Spleen (tissue), 11 donors: Measurements from ENCODE around the gene ATXN7L1. TPM values are rescaled to one million over a fixed set of nuclear protein-coding genes. Genes with fewer than 3 reads are reported as not detected.

Experiments
- DNase-seq: peaks from one replicate; pipeline ENCODE4 v3.0.0-alpha.2; 2020
- H3K27ac ChIP-seq, 8 donors: fragments of 200-600 bp; sonication (generic) in 7 of 8; 1 replicate in 4 of 8; 2 replicates in 4 of 8; pipeline versions ENCODE4 v1.5.0 to v1.8.0; 2016 to 2021; ENCODE audit warnings: inconsistent platforms in 4 of 8, mild to moderate bottlenecking in 4 of 8, moderate library complexity in 1 of 8
- H3K27me3 ChIP-seq, 7 donors: fragments of 200-600 bp; sonication (generic) in 6 of 7; replicated peaks in 1 of 7; 1 replicate in 4 of 7; 2 replicates in 3 of 7; pipeline versions ENCODE4 v1.5.0 to v1.8.0; 2016 to 2021; ENCODE audit warnings: inconsistent platforms in 3 of 7, mild to moderate bottlenecking in 1 of 7
- H3K36me3 ChIP-seq, 6 donors: fragments of 200-600 bp; sonication (generic) in 5 of 6; 1 replicate in 4 of 6; 2 replicates in 2 of 6; pipeline versions ENCODE4 v1.5.0 to v1.8.0; 2016 to 2021; ENCODE audit warnings: inconsistent platforms in 2 of 6
- H3K4me1 ChIP-seq, 6 donors: fragments of 200-600 bp; sonication (generic) in 5 of 6; 1 replicate in 3 of 6; 2 replicates in 3 of 6; pipeline versions ENCODE4 v1.5.0 to v1.8.0; 2016 to 2021; ENCODE audit warnings: inconsistent platforms in 3 of 6
- H3K4me3 ChIP-seq, 8 donors: fragments of 200-600 bp; sonication (generic) in 7 of 8; 1 replicate in 4 of 8; 2 replicates in 4 of 8; pipeline versions ENCODE4 v1.5.0 to v1.8.0; 2016 to 2021; ENCODE audit warnings: inconsistent platforms in 4 of 8, mild to moderate bottlenecking in 4 of 8, moderate library complexity in 2 of 8
- H3K9me3 ChIP-seq, 8 donors: fragments of 200-600 bp; sonication (generic) in 7 of 8; 1 replicate in 4 of 8; 2 replicates in 4 of 8; pipeline versions ENCODE4 v1.5.0 to v1.8.0; 2016 to 2021; ENCODE audit warnings: inconsistent platforms in 4 of 8
- POLR2A ChIP-seq, 3 donors: fragments of 450-650 bp; IDR thresholded peaks; one replicate each; pipeline ENCODE4 v1.5.1; 2017; ENCODE audit warnings: antibody characterized with exemption in 3 of 3, mild to moderate bottlenecking in 1 of 3
- POLR2AphosphoS5 ChIP-seq, 3 donors: sonication (generic); formaldehyde crosslinking; IDR thresholded peaks; one replicate each; pipeline ENCODE4 v1.5.1; 2017; ENCODE audit warnings: antibody characterized with exemption in 3 of 3
- WGBS, 5 donors: extraction: QIAGEN DNeasy Blood & Tissue Kit in 3 of 5; methylation state at CpG; one replicate each; pipeline versions ENCODE4 v1.1.5 to v1.1.7; 2013 to 2018; 5-methylcytosine and 5-hydroxymethylcytosine counted together
- intact Hi-C: fragments of 100-400 bp; cut with DNase I; formaldehyde crosslinking; loops from one replicate; pipeline ENCODE4 v1.15.0; 2023; ENCODE audit warnings: low total_unique reads
- polyA plus RNA-seq, 3 donors: library from polyadenylated mRNA; stranded (reverse); fragments of 200-250 nt; gene quantifications; one replicate each; pipeline ENCODE4 v1.2.1, GENCODE V29; 2013
- total RNA-seq, 7 donors: library from RNA; depleted of rRNA in 3 of 7; stranded (reverse); fragments of >200 nt in 3 of 7; fragmentation: NEBNext Ultra II Directional in 4 of 7; extraction: Animal tissue kit (Norgen Biotek cat#: 25700) in 4 of 7; gene quantifications; one replicate each; pipeline versions ENCODE4 v1.1.0 to v1.2.1, GENCODE V29; 2016 to 2021
- TF ChIP-seq, protein P1 (sequence below), 11 experiments: fragments of 200-600 bp in 7 of 11; fragments of 450-650 bp in 4 of 11; sonication (generic) in 4 of 11; IDR thresholded peaks in 8 of 11; conservative IDR thresholded peaks in 3 of 11; 1 replicate in 7 of 11; 2 replicates in 4 of 11; pipeline versions ENCODE4 v1.4.0 to v1.8.0; 2016 to 2021; ENCODE audit warnings: antibody characterized with exemption in 11 of 11, inconsistent platforms in 4 of 11, mild to moderate bottlenecking in 1 of 11
- donor health status: healthy with polysubstance abuse.
- donor health status: DM: no; HTN: no; CAD: no; lungs with moderate emphysema.
- donor health status: DM: no; HTN: no; CAD: no.
- donor health status: Bipolar disorder and iron deficiency.
- donor health status: healthy.
- donor health status: DM: no; HTN: no; CAD: no.
- donor health status: DM: yes; HTN: yes; CAD: no.

Gene ATXN7L1
- total and polyA plus RNA-seq, 10 donors, result 2.4 to 29.3 (median 18.4) TPM

DNA sequence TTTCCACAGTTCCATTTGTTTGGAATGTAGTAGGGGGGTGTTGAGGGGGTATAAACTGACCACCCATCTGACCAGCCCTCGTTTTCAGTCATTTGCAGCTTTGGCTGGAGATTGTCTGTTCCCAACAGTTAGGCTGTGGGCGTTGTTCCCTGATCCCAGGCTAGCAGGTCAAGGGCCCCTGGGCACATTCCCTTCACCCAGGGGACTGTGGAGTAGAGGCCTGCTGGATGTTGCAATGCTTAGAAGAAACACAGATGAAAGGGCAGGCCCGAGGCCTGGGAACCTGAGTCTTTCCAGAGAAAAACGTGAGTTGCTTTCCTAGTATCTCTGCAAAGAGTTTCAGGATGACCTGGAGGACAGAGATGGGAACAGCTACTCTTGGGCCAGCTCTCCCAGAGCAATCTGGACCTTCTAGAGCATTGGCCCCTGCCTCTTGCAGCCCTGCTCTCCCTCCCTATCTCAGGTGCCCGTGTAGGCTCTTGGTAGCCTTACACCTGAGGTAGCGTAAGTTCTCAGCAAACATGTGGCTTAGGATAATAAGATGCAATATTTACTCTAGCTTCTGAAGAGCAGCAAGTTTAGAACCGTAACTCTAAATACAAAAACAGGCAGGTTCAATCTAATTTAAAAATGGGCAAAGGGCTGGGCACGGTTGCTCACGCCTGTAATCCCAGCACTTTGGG lies 195.8 kb downstream of the ATXN7L1 start:
- Histone ChIP-seq H3K4me1 (peaks cover 24 to 64% (median 42%) of the 10 kb centered on the region in 6 donors), H3K4me3 (no peak overlapping the region), H3K36me3 (no peaks in the 10 kb centered on the region), H3K27ac (peak overlapping the region in 6 of 8 donors; percentile 4 to 88 (median 40)), H3K27me3 (no peaks in the 10 kb centered on the region), H3K9me3 (no peaks in the 10 kb centered on the region)
- TF ChIP-seq POLR2AphosphoS5 (IDR thresholded peaks at IDR 0.05) (peak in 1 of 3 donors; percentile 23), POLR2A (IDR thresholded peaks at IDR 0.05) (no peak)
- TF ChIP-seq, protein P1, sequence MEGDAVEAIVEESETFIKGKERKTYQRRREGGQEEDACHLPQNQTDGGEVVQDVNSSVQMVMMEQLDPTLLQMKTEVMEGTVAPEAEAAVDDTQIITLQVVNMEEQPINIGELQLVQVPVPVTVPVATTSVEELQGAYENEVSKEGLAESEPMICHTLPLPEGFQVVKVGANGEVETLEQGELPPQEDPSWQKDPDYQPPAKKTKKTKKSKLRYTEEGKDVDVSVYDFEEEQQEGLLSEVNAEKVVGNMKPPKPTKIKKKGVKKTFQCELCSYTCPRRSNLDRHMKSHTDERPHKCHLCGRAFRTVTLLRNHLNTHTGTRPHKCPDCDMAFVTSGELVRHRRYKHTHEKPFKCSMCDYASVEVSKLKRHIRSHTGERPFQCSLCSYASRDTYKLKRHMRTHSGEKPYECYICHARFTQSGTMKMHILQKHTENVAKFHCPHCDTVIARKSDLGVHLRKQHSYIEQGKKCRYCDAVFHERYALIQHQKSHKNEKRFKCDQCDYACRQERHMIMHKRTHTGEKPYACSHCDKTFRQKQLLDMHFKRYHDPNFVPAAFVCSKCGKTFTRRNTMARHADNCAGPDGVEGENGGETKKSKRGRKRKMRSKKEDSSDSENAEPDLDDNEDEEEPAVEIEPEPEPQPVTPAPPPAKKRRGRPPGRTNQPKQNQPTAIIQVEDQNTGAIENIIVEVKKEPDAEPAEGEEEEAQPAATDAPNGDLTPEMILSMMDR (IDR thresholded peaks at IDR 0.05 in 8 of 11, conservative IDR thresholded peaks at IDR 0.05 in 3 of 11), result no peak
- WGBS, 5 donors, result 77 to 91% (median 79%) methylated on average over 9 of the region's 9 CpGs
- intact Hi-C loops, result no loop called here
- no peak for DNase-seq

DNA sequence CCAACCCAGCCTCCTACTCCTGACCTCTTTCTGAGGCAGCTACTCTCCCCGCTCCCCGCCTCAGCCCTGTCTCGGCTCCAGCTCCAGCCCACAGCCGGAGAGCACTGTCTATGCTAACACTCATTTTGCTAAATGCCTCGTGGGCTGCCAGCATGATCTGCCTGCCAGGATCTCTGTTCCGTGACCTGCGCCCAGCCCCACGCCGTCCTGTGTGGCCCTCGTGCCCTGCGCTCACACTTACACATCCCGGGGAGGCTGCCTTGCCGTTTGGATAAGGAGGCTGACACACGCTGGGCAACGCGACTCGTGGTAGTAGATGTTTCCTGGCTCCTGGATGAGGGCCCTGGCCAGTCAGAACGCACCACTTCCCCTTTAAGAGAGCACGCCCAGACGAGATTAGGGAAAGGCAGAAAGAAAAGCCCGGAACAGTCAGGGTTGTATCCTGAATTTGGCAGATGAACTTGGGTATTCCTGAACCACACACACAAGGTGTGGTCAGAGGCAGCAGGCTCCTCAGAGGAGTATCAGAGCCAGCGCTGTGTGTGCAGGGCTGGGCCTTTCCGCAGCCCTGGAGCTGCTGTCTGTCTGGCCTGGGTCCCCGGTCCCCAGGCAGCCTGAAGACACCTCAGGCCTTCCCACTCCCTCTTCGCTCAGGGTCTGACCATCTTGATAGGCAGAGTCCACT lies 197.4 kb downstream of the ATXN7L1 start:
- intact Hi-C loops, result no loop called here
- Histone ChIP-seq H3K4me3 (peak overlapping the region; percentile 20 to 71 (median 42)), H3K27ac (peak overlapping the region; percentile 66 to 88 (median 78))

DNA sequence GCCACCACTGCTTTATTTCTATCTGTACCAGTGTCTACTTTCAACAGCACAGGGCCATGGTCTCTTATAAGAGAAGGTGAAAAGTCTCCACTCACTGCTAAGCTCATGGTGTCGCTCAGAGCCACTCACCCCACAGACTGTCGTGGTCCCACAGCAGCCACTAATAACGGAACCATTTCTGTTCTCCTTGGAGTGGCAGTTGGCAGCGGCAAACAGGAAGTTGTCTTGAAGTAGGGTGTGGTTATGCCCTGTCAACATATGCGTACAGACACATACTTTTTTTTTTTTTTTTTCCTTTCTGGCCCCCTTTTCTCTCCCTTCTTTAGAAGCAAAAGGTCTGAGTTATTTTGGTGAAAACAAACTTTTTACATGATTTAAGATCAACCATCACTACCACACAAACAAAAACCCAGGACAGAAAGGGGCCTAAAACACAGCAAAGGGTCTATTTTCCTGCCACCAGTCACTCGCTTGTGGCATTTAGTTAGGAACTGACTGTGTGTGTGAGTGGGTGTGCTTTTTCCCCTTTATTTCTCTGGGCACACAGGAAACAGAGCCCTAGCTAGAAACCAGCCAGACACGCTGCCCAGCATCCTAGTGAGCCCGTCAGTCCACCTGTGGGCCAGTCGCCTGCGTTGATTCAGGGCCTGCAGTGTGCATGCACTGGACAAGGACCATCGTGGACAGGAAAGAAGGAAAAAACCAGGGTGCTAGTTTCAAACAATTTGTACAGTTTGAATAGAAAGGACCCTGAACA lies 198.4 kb downstream of the ATXN7L1 start:
- Histone ChIP-seq H3K27ac (peak overlapping the region; percentile 66 to 88 (median 78)), H3K9me3 (no peaks in the 10 kb centered on the region), H3K4me1 (peaks cover 29 to 86% (median 63%) of the 10 kb centered on the region in 6 donors), H3K36me3 (no peaks in the 10 kb centered on the region), H3K4me3 (peak overlapping the region in 7 of 8 donors; percentile 20 to 71 (median 43)), H3K27me3 (no peaks in the 10 kb centered on the region)
- intact Hi-C loops, result no loop called here
- 19 to 33% (median 23%) methylated on average over 11 of the region's 11 CpGs for WGBS, 5 donors
- peak; percentile 86 for DNase-seq
- TF ChIP-seq, protein P1 (IDR thresholded peaks at IDR 0.05 in 8 of 11, conservative IDR thresholded peaks at IDR 0.05 in 3 of 11), result no peak
- TF ChIP-seq POLR2AphosphoS5 (IDR thresholded peaks at IDR 0.05), result peak in 1 of 3 donors; percentile 83

More for the DNA sequence above, 197.4 kb downstream of the ATXN7L1 start:
- no peaks in the 10 kb centered on the region for H3K9me3 ChIP-seq
- peak; percentile 91 for DNase-seq
- no peaks in the 10 kb centered on the region for H3K27me3 ChIP-seq
- H3K36me3 ChIP-seq, result no peaks in the 10 kb centered on the region
- WGBS, 5 donors, result 14 to 43% (median 16%) methylated on average over 22 to 25 of the region's 25 CpGs
- H3K4me1 ChIP-seq, result peaks cover 24 to 81% (median 55%) of the 10 kb centered on the region in 6 donors
- TF ChIP-seq, protein P1 (IDR thresholded peaks at IDR 0.05 in 8 of 11, conservative IDR thresholded peaks at IDR 0.05 in 3 of 11), result no peak
- TF ChIP-seq POLR2AphosphoS5 (IDR thresholded peaks at IDR 0.05) (peak; percentile 76 to 88 (median 83)), POLR2A (IDR thresholded peaks at IDR 0.05) (no peak)
